Measurements from ENCODE around the gene NUP37. TPM values are rescaled to one million over a fixed set of nuclear protein-coding genes. Genes with fewer than 3 reads are reported as not detected.
A peak's percentile ranks its signal among the peaks of the same experiment; 100 is the strongest.

Gene NUP37
- total and polyA plus RNA-seq, 2 of the 8 experiments (the other 6 are each of a cell fraction or from before 2014, with no cell fraction given): 53.5 to 71.0 TPM

DNA sequence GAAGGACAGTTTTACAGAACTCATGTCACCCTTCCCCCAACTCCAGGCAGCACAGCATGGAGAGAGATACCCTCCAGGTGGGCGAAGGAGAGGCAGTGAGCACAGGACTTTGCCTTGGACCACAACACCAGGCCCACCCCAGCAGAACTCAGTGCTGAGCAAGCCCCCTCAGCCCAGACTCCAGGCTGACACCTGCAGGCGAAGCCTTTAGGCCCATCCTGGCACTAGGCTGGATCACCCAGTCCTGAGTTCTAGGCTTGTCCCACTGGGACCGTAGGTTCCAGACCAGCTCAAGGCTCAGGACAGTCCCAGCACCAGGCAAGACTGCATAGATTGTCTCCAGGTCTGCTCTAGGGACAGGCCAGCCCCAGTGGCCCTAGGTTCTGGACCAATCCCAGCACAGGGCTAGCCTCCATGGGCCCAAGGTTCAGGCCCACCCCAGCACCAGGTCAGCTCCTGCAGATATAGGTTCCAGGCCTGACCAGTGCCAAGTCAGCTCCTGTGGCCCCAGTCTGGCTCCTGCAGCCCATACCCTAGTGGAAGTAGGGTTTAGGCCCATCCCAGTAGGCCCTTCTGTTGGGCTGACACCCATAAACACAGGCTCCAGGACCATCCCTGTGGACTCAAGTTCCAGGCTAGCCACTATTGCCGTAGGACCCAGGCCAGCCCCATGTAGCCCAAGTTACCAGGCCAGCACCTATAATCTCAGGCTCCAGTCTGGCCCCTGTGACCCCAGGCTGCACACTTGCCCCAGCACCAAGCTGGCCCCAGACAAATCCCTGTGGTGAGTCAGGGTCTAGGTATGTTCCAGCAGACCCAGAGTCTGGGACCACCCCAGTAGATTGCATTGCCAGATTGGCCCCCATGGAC lies 67.5 kb downstream of the NUP37 start:
- H3K23me2 ChIP-seq (ENCODE audit: low read depth, low read length): no peaks in the 10 kb centered on the region
- no peak overlapping the region for H3K9ac ChIP-seq (replicated peaks in 1 of 4; ENCODE audit: extremely low read depth in 1 of 4, low read depth in 3 of 4, low read length in 3 of 4)
- no peak overlapping the region for H2AK5ac ChIP-seq (ENCODE audit: low read depth, low read length)
- DNase-seq (ENCODE audit: low read depth in 1 of 2, low spot score in 2 of 2) (no peak), FAIRE-seq (no peak)
- no peaks in the 10 kb centered on the region for H3K79me1 ChIP-seq (ENCODE audit: low read depth, low read length)
- H3K9me3 ChIP-seq (ENCODE audit: insufficient read depth in 2 of 2, low read depth in 1 of 2, low read length in 1 of 2): no peaks in the 10 kb centered on the region
- no peak overlapping the region for H3K18ac ChIP-seq (ENCODE audit: extremely low read depth, low read length)
- H4K20me1 ChIP-seq (replicated peaks in 1 of 2; ENCODE audit: control insufficient read depth in 1 of 2, insufficient read depth in 2 of 2, low read length in 2 of 2): no peaks in the 10 kb centered on the region
- H2BK5ac ChIP-seq (ENCODE audit: low read depth, low read length): no peak overlapping the region; the same call in 1 of the 2 replicates
- no peak overlapping the region for H3K4me2 ChIP-seq (ENCODE audit: insufficient read depth in 1 of 2, low read depth in 2 of 2, low read length in 2 of 2)
- no peak overlapping the region for H4K91ac ChIP-seq (replicated peaks; ENCODE audit: insufficient read length, low read length)
- no peak overlapping the region for H2BK15ac ChIP-seq (ENCODE audit: low read length)
- H3K27ac ChIP-seq (ENCODE audit: low read depth, low read length): no peak overlapping the region
- no peak overlapping the region for H3K56ac ChIP-seq (replicated peaks; ENCODE audit: insufficient read length, low read depth, low read length)
- no peak overlapping the region for H2BK12ac ChIP-seq (ENCODE audit: low read depth, low read length)
- no peak overlapping the region for H3K14ac ChIP-seq (ENCODE audit: insufficient read length)
- H4K5ac ChIP-seq (ENCODE audit: insufficient read length, low read depth, low read length): no peak overlapping the region
- H4K8ac ChIP-seq (ENCODE audit: extremely low read depth, insufficient read depth, low read length): peak overlapping the region; percentile 45; the same call in 1 of the 2 replicates
- no peak overlapping the region for H3K4me3 ChIP-seq (ENCODE audit: extremely low read depth in 1 of 4, insufficient read depth in 2 of 4, low read depth in 3 of 4, low read length in 4 of 4)
- no peak overlapping the region for H3K23ac ChIP-seq (ENCODE audit: insufficient read length)
- H3K79me2 ChIP-seq (ENCODE audit: control insufficient read depth in 1 of 2, insufficient read depth in 2 of 2, low read length in 2 of 2): no peaks in the 10 kb centered on the region
- H2BK20ac ChIP-seq (ENCODE audit: low read length): no peak overlapping the region
- H3K27me3 ChIP-seq (replicated peaks in 1 of 4; ENCODE audit: control insufficient read depth in 3 of 4, extremely low read depth in 1 of 4, insufficient read depth in 3 of 4, low read length in 3 of 4): no peaks in the 10 kb centered on the region
- no peak overlapping the region for H2BK120ac ChIP-seq (replicated peaks; ENCODE audit: low read depth, low read length)
- H3K36me3 ChIP-seq (ENCODE audit: control insufficient read depth in 2 of 4, insufficient read depth in 4 of 4, low read length in 3 of 4): no peaks in the 10 kb centered on the region
- H3K4ac ChIP-seq (replicated peaks; ENCODE audit: insufficient read length, low read depth, low read length): no peak overlapping the region
- 94% methylated on average over 4 of the region's 4 CpGs; no CpG with 5 or more reads in 1 of the 2 experiments for WGBS, 2 experiments (ENCODE audit: extremely low coverage in 1 of 2, insufficient coverage in 1 of 2, insufficient read length in 1 of 2, insufficient replicate concordance in 2 of 2, low coverage in 1 of 2, low lambda C conversion rate in 2 of 2, missing lambda C conversion rate in 1 of 2)
- POLR2A ChIA-PET (ENCODE audit: partially characterized antibody): interaction anchor here (1.6 kb wide), 1 partner anchor 9 kb away, joined by 6 read pairs; the partner anchor contains the start of gene WASHC3
- H2AFZ ChIP-seq (ENCODE audit: low read length): no peak overlapping the region
- CTCF ChIA-PET (ENCODE audit: partially characterized antibody): interaction anchor here (0.5 to 1.5 kb wide), 5 partner anchors 8 to 526 kb away, joined by 3 to 4 read pairs (median 3); no protein-coding TSS in a partner anchor
- no peaks in the 10 kb centered on the region for H3K4me1 ChIP-seq (replicated peaks in 1 of 4; ENCODE audit: control insufficient read depth in 3 of 4, insufficient read depth in 4 of 4, low read length in 3 of 4)
- TF ChIP-seq KDM1A (IDR thresholded peaks at IDR 0.05; ENCODE audit: borderline replicate concordance, low read length): no peak
- no peak for TF ChIP-seq ZNF274 (IDR thresholded peaks at IDR 0.05; ENCODE audit: borderline replicate concordance, extremely low read depth, low read length)
- TF ChIP-seq, protein P1, sequence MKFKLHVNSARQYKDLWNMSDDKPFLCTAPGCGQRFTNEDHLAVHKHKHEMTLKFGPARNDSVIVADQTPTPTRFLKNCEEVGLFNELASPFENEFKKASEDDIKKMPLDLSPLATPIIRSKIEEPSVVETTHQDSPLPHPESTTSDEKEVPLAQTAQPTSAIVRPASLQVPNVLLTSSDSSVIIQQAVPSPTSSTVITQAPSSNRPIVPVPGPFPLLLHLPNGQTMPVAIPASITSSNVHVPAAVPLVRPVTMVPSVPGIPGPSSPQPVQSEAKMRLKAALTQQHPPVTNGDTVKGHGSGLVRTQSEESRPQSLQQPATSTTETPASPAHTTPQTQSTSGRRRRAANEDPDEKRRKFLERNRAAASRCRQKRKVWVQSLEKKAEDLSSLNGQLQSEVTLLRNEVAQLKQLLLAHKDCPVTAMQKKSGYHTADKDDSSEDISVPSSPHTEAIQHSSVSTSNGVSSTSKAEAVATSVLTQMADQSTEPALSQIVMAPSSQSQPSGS (IDR thresholded peaks at IDR 0.05; ENCODE audit: low read length): no peak
- TF ChIP-seq CBX8 (IDR thresholded peaks at IDR 0.05; ENCODE audit: borderline replicate concordance, low read depth, low read length): no peak
- TF ChIP-seq NRF1 (IDR thresholded peaks at IDR 0.05; ENCODE audit: low read depth, low read length): no peak
- no peak for TF ChIP-seq POLR2A (IDR thresholded peaks at IDR 0.05; ENCODE audit: control extremely low read depth in 1 of 2, low read depth in 2 of 2, low read length in 2 of 2)
- TF ChIP-seq PHF8 (conservative IDR thresholded peaks at IDR 0.05; ENCODE audit: low read depth, low read length): no peak
- no peak for TF ChIP-seq TCF12 (IDR thresholded peaks at IDR 0.05; ENCODE audit: low read depth, low read length)
